Measurements from ENCODE around the gene SKIC2.
"Not testable (repeated sequence)": the region's sequence is repeated elsewhere in the genome, so short reads cannot be mapped to it uniquely, and the experiment has no call there.

Gene SKIC2

GRCh38 chr6:32005538-32005880 lies 46.5 kb downstream of the SKIC2 start:
- DNase-seq = not testable (repeated sequence)

GRCh38 chr6:32005991-32006529 lies 47.1 kb downstream of the SKIC2 start:
- DNase-seq = not testable (repeated sequence)

- DNase-seq = not testable (repeated sequence)
These were observed 48.1 kb downstream of the SKIC2 start for GRCh38 chr6:32007086-32007485.

- DNase-seq = not testable (repeated sequence)
These were observed 49.1 kb downstream of the SKIC2 start for GRCh38 chr6:32008037-32008436.

GRCh38 chr6:32008616-32009015 lies 49.6 kb downstream of the SKIC2 start:
- not testable (repeated sequence) for DNase-seq

- DNase-seq = not testable (repeated sequence)
These were observed 50.6 kb downstream of the SKIC2 start for GRCh38 chr6:32009537-32009936.

- DNase-seq = not testable (repeated sequence)
These were observed 52.0 kb downstream of the SKIC2 start for GRCh38 chr6:32010856-32011530.

- not testable (repeated sequence) for DNase-seq
These were observed 54.1 kb downstream of the SKIC2 start for GRCh38 chr6:32012941-32013617.

- not testable (repeated sequence) for DNase-seq
These were observed 54.8 kb downstream of the SKIC2 start for GRCh38 chr6:32013738-32014137.

- DNase-seq = not testable (repeated sequence)
These were observed 55.6 kb downstream of the SKIC2 start, which contains the start of gene C4B for GRCh38 chr6:32014547-32014946. TSS of gene C4B (plus strand) at chr6:32014795. CDS start at chr6:32014846, 51 bp downstream.
